Testis (tissue), 5 donors: ENCODE data around the gene MRPS6. TPM values are rescaled to one million over a fixed set of nuclear protein-coding genes. Genes with fewer than 3 reads are reported as not detected.

Experiments used
- DNase-seq: peaks from one replicate; pipeline ENCODE4 v3.0.0-alpha.2; 2019
- H3K27ac ChIP-seq, 2 donors: fragments of 200-600 bp; sonication (generic); one replicate each; pipeline ENCODE4 v1.5.1; 2019
- H3K27me3 ChIP-seq: fragments of 200-600 bp; sonication (generic); one replicate; pipeline ENCODE4 v1.5.1; 2019
- H3K36me3 ChIP-seq: fragments of 200-600 bp; sonication (generic); one replicate; pipeline ENCODE4 v1.5.1; 2017; ENCODE audit warnings: low read depth; ENCODE audit errors: missing control alignments
- H3K4me1 ChIP-seq: fragments of 200-600 bp; sonication (generic); one replicate; pipeline ENCODE4 v1.5.1; 2019
- H3K4me3 ChIP-seq, 2 donors: fragments of 200-600 bp; sonication (generic); one replicate each; pipeline ENCODE4 v1.5.1; 2017 to 2019
- H3K9me3 ChIP-seq: fragments of 200-600 bp; sonication (generic); one replicate; pipeline ENCODE4 v1.5.1; 2017
- CTCF ChIP-seq, 3 experiments: fragments of 450-650 bp in 2 of 3; fragments of 200-600 bp in 1 of 3; sonication (generic) in 1 of 3; IDR thresholded peaks; one replicate each; pipeline ENCODE4 v1.5.1; 2016 to 2019; ENCODE audit warnings: antibody characterized with exemption in 3 of 3, mild to moderate bottlenecking in 2 of 3, moderate library complexity in 1 of 3
- POLR2A ChIP-seq: fragments of 450-650 bp; IDR thresholded peaks from one replicate; pipeline ENCODE4 v1.6.1; 2017; ENCODE audit warnings: antibody characterized with exemption, mild to moderate bottlenecking, moderate library complexity
- WGBS, 2 donors: methylation state at CpG; one replicate each; pipeline ENCODE4 v1.1.5; 2018; 5-methylcytosine and 5-hydroxymethylcytosine counted together
- intact Hi-C: fragments of 100-400 bp; cut with DNase I; formaldehyde crosslinking; loops from one replicate; pipeline ENCODE4 v1.15.1; 2023; ENCODE audit warnings: low total_unique reads
- long read RNA-seq, 2 donors: transcript quantifications; one replicate each; lab custom pipeline, GENCODE V29; 2026
- polyA plus RNA-seq: library from polyadenylated mRNA; stranded (reverse); fragments of 350-450 nt; fragmentation: Illumina TruSeq; extraction: RNeasy Lipid Tissue Mini Kit (QIAGEN cat#74804); gene quantifications from one replicate; pipeline ENCODE4 v1.2.3, GENCODE V29; 2014; ENCODE audit warnings: low read depth, low replicate concordance; ENCODE audit not compliant: insufficient read depth
- total RNA-seq, 2 donors: library from RNA; depleted of rRNA; stranded (reverse); fragments of >200 nt; gene quantifications; one replicate each; pipeline ENCODE4 v1.2.3, GENCODE V29; 2016

MRPS6 gene
- total RNA-seq (100 to 1,000 TPM in 1 of 2 donors, 10 to 100 TPM in 1; 88.8 to 102 TPM), polyA plus RNA-seq (107 TPM)
- long read RNA-seq, donor 1, transcript MRPS6-201 (3 exons, 990 nt) = major isoform, 58 of 60 reads
- long read RNA-seq, donor 1, partial matches to known transcripts = 0 of 60 reads
- long read RNA-seq, donor 1, other reads (novel, unspliced or antisense) = 0 of 60 reads
- long read RNA-seq, donor 2, transcript MRPS6-201 (3 exons, 990 nt) = major isoform, 53 of 56 reads
- long read RNA-seq, donor 2, partial matches to known transcripts = 0 of 56 reads
- long read RNA-seq, donor 2, other reads (novel, unspliced or antisense) = 0 of 56 reads

- Histone ChIP-seq H3K4me3 (peak within 1 kb of the TSS; percentile 79 to 80), H3K27me3 (no peaks in the 10 kb centered on the region), H3K9me3 (no peaks in the 10 kb centered on the region), H3K4me1 (peaks cover 30% of the 10 kb centered on the region), H3K36me3 (no peaks in the 10 kb centered on the region), H3K27ac (peak within 1 kb of the TSS; percentile 91 to 97)
- intact Hi-C loops = no loop called here
- DNase-seq = peak; percentile 89
- peak in 1 of 3 experiments; percentile 15 for TF ChIP-seq CTCF (IDR thresholded peaks at IDR 0.05)
- peak; percentile 41 for TF ChIP-seq POLR2A
- WGBS, 2 donors = 1% methylated on average over 43 of the region's 104 CpGs; no CpG with 5 or more reads in 1 of the 2 donors
Measured at GRCh38 chr21:34073032-34073748, at the start of gene MRPS6, which contains the start of gene SLC5A3. TSS of gene MRPS6 (plus strand) at chr21:34073578. CDS start at chr21:34073701, 123 bp downstream. TSS of gene SLC5A3 (plus strand) at chr21:34073578. CDS start at chr21:34095199, 21,621 bp downstream.

GRCh38 chr21:34023691-34024373, 49.5 kb upstream of the MRPS6 start:
- 75 to 77% methylated on average over 8 of the region's 8 CpGs for WGBS, 2 donors
- no peak for DNase-seq
- TF ChIP-seq CTCF (IDR thresholded peaks at IDR 0.05) (no peak), POLR2A (no peak)
- Histone ChIP-seq H3K36me3 (no peaks in the 10 kb centered on the region), H3K4me1 (no peaks in the 10 kb centered on the region), H3K27me3 (no peaks in the 10 kb centered on the region), H3K4me3 (no peak overlapping the region), H3K9me3 (no peaks in the 10 kb centered on the region), H3K27ac (no peak overlapping the region)
- intact Hi-C loops = no loop called here

- WGBS, 2 donors = 95 to 97% methylated on average over 3 of the region's 3 CpGs
- intact Hi-C loops = no loop called here
- TF ChIP-seq POLR2A (no peak), CTCF (IDR thresholded peaks at IDR 0.05) (no peak)
- Histone ChIP-seq H3K27me3 (no peaks in the 10 kb centered on the region), H3K27ac (no peak overlapping the region), H3K4me1 (no peaks in the 10 kb centered on the region), H3K36me3 (no peaks in the 10 kb centered on the region), H3K9me3 (no peaks in the 10 kb centered on the region), H3K4me3 (no peak overlapping the region)
- DNase-seq = no peak
Measured at GRCh38 chr21:34024374-34024693, 49.0 kb upstream of the MRPS6 start.

- intact Hi-C loops = no loop called here
- no peaks in the 10 kb centered on the region for H3K4me1 ChIP-seq
- TF ChIP-seq POLR2A (no peak), CTCF (IDR thresholded peaks at IDR 0.05) (no peak)
- no peaks in the 10 kb centered on the region for H3K36me3 ChIP-seq
- DNase-seq = no peak
- H3K27me3 ChIP-seq = no peaks in the 10 kb centered on the region
- no peaks in the 10 kb centered on the region for H3K9me3 ChIP-seq
- WGBS, 2 donors = 81 to 95% methylated on average over 9 of the region's 9 CpGs
- no peak overlapping the region for H3K27ac ChIP-seq
- H3K4me3 ChIP-seq = no peak overlapping the region
Measured at GRCh38 chr21:34027721-34028461, 45.5 kb upstream of the MRPS6 start.
